HG03469 (cell line): ENCODE measurements around the gene SAMD5.

Experiments
- ATAC-seq: cut with Tn5 transposase; IDR thresholded peaks from one replicate; pipeline ENCODE4 v1.9.1; 2021; ENCODE audit warnings: mild to moderate bottlenecking, moderate library complexity, moderate number of reproducible peaks; ENCODE audit not compliant: unreplicated experiment

Gene SAMD5

GRCh38 chr6:147564556-147564955 is 56.1 kb downstream of the SAMD5 start:
- no peak for ATAC-seq

- no peak for ATAC-seq
Measured at GRCh38 chr6:147566244-147566898, 57.9 kb downstream of the SAMD5 start.

- ATAC-seq, result no peak
Measured at GRCh38 chr6:147567141-147567805, 58.8 kb downstream of the SAMD5 start.

- no peak for ATAC-seq
Measured at GRCh38 chr6:147569788-147570187, 61.3 kb downstream of the SAMD5 start.

GRCh38 chr6:147570681-147571080 is 62.2 kb downstream of the SAMD5 start:
- ATAC-seq, result no peak

- no peak for ATAC-seq
Measured at GRCh38 chr6:147577488-147577887, 69.0 kb downstream of the SAMD5 start.

- ATAC-seq, result no peak
Measured at GRCh38 chr6:147578159-147578558, 69.7 kb downstream of the SAMD5 start.

GRCh38 chr6:147578883-147579282 is 70.4 kb downstream of the SAMD5 start:
- ATAC-seq, result no peak

- ATAC-seq, result no peak
Measured at GRCh38 chr6:147579667-147580066, 71.2 kb downstream of the SAMD5 start.

- ATAC-seq, result no peak
Measured at GRCh38 chr6:147582991-147583390, 74.5 kb downstream of the SAMD5 start.

GRCh38 chr6:147585256-147585655 is 76.8 kb downstream of the SAMD5 start:
- no peak for ATAC-seq

- no peak for ATAC-seq
Measured at GRCh38 chr6:147586044-147586443, 77.6 kb downstream of the SAMD5 start.

GRCh38 chr6:147587907-147588306 is 79.4 kb downstream of the SAMD5 start:
- no peak for ATAC-seq

- ATAC-seq, result no peak
Measured at GRCh38 chr6:147588469-147588868, 80.0 kb downstream of the SAMD5 start.

GRCh38 chr6:147589739-147590250 is 81.3 kb downstream of the SAMD5 start:
- no peak for ATAC-seq

- no peak for ATAC-seq
Measured at GRCh38 chr6:147595961-147596360, 87.5 kb downstream of the SAMD5 start.

- no peak for ATAC-seq
Measured at GRCh38 chr6:147603392-147604081, 95.0 kb downstream of the SAMD5 start.

- no peak for ATAC-seq
Measured at GRCh38 chr6:147604373-147604772, 95.9 kb downstream of the SAMD5 start.

GRCh38 chr6:147611992-147612391 is 103.5 kb downstream of the SAMD5 start:
- no peak for ATAC-seq

GRCh38 chr6:147614501-147614900 is 106.0 kb downstream of the SAMD5 start:
- ATAC-seq, result no peak

GRCh38 chr6:147615659-147616456 is 107.4 kb downstream of the SAMD5 start:
- ATAC-seq, result no peak
